ENCODE data around the gene IL1RN. TPM values are rescaled to one million over a fixed set of nuclear protein-coding genes. Genes with fewer than 3 reads are reported as not detected.

The IL1RN gene
- polyA plus RNA-seq, 1 donor from 2014 or later: not detected

- TF ChIP-seq RAD21 (conservative IDR thresholded peaks at IDR 0.05): no peak
- no peak for TF ChIP-seq EP300 (conservative IDR thresholded peaks at IDR 0.05; ENCODE audit: poor library complexity, severe bottlenecking)
- TF ChIP-seq POLR2AphosphoS5 (IDR thresholded peaks at IDR 0.05): no peak
- no peak for TF ChIP-seq TAF1 (IDR thresholded peaks at IDR 0.05; ENCODE audit: low read depth)
- no peak for TF ChIP-seq SMC3 (conservative IDR thresholded peaks at IDR 0.05; ENCODE audit: poor library complexity)
- TF ChIP-seq CTCF (IDR thresholded peaks at IDR 0.05; ENCODE audit: poor library complexity, severe bottlenecking): no peak
- no peak for TF ChIP-seq MXI1 (conservative IDR thresholded peaks at IDR 0.05; ENCODE audit: poor library complexity, severe bottlenecking)
- no peak overlapping the region for H2AFZ ChIP-seq (ENCODE audit: low read depth, low read length)
- H3K4me3 ChIP-seq (ENCODE audit: low read length): no peak overlapping the region
- H3K79me2 ChIP-seq (replicated peaks; ENCODE audit: insufficient read depth, low read length): no peaks in the 10 kb centered on the region
- no peaks in the 10 kb centered on the region for H3K27me3 ChIP-seq (ENCODE audit: insufficient read depth, low read depth, low read length)
- H3K9ac ChIP-seq (ENCODE audit: low read length): no peak overlapping the region
- H3K4me2 ChIP-seq (ENCODE audit: low read length): no peak overlapping the region
- H3K9me3 ChIP-seq (ENCODE audit: low read length): no peaks in the 10 kb centered on the region
- H4K20me1 ChIP-seq (ENCODE audit: insufficient read depth): no peaks in the 10 kb centered on the region
- H3K9me2 ChIP-seq (ENCODE audit: insufficient read depth, low read length): no peaks in the 10 kb centered on the region
- H3K36me3 ChIP-seq (ENCODE audit: insufficient read depth, low read length): no peaks in the 10 kb centered on the region
- H3F3A ChIP-seq (ENCODE audit: insufficient read depth, low read length, poor library complexity, severe bottlenecking): no peaks in the 10 kb centered on the region
- H3K27ac ChIP-seq (ENCODE audit: low read length): no peak overlapping the region
These were observed 49.0 kb upstream of the IL1RN start for GRCh38 chr2:113078350-113078839.

GRCh38 chr2:113079131-113079530 is 48.3 kb upstream of the IL1RN start:
- no peaks in the 10 kb centered on the region for H3K9me3 ChIP-seq (ENCODE audit: low read length)
- no peaks in the 10 kb centered on the region for H3K9me2 ChIP-seq (ENCODE audit: insufficient read depth, low read length)
- no peak overlapping the region for H3K27ac ChIP-seq (ENCODE audit: low read length)
- no peak overlapping the region for H2AFZ ChIP-seq (ENCODE audit: low read depth, low read length)
- H3K9ac ChIP-seq (ENCODE audit: low read length): no peak overlapping the region
- no peak overlapping the region for H3K4me3 ChIP-seq (ENCODE audit: low read length)
- H4K20me1 ChIP-seq (ENCODE audit: insufficient read depth): no peaks in the 10 kb centered on the region
- no peaks in the 10 kb centered on the region for H3K79me2 ChIP-seq (replicated peaks; ENCODE audit: insufficient read depth, low read length)
- TF ChIP-seq EZH2 (IDR thresholded peaks at IDR 0.05; ENCODE audit: borderline replicate concordance, insufficient read depth, low read length, poor library complexity, severe bottlenecking): no peak
- TF ChIP-seq REST (IDR thresholded peaks at IDR 0.05; ENCODE audit: borderline replicate concordance): no peak
- TF ChIP-seq SMC3 (conservative IDR thresholded peaks at IDR 0.05; ENCODE audit: poor library complexity): no peak
- TF ChIP-seq CTCF (IDR thresholded peaks at IDR 0.05; ENCODE audit: poor library complexity, severe bottlenecking): no peak
- TF ChIP-seq POLR2AphosphoS5 (IDR thresholded peaks at IDR 0.05): no peak
- TF ChIP-seq EP300 (conservative IDR thresholded peaks at IDR 0.05; ENCODE audit: poor library complexity, severe bottlenecking): no peak
- TF ChIP-seq MXI1 (conservative IDR thresholded peaks at IDR 0.05; ENCODE audit: poor library complexity, severe bottlenecking): no peak
- TF ChIP-seq TAF1 (IDR thresholded peaks at IDR 0.05; ENCODE audit: low read depth): no peak
- TF ChIP-seq RAD21 (conservative IDR thresholded peaks at IDR 0.05): no peak
- H3F3A ChIP-seq (ENCODE audit: insufficient read depth, low read length, poor library complexity, severe bottlenecking): no peaks in the 10 kb centered on the region
- H3K4me2 ChIP-seq (ENCODE audit: low read length): no peak overlapping the region
- H3K36me3 ChIP-seq (ENCODE audit: insufficient read depth, low read length): no peaks in the 10 kb centered on the region
- H3K27me3 ChIP-seq (ENCODE audit: insufficient read depth, low read depth, low read length): no peaks in the 10 kb centered on the region

All from neural cell (in vitro differentiated cells).